Gastrocnemius medialis (tissue), 4 donors: ENCODE results near the gene ZCCHC17.

Experiments
- POLR2A ChIP-seq, 2 donors: fragments of 450-650 bp; IDR thresholded peaks; one replicate each; pipeline ENCODE4 v1.6.1; 2017; ENCODE audit warnings: antibody characterized with exemption in 2 of 2, mild to moderate bottlenecking in 2 of 2, moderate library complexity in 2 of 2
- TF ChIP-seq, protein P1 (sequence below), 5 experiments: fragments of 450-650 bp in 3 of 5; fragments of 200-600 bp in 2 of 5; sonication (generic) in 2 of 5; IDR thresholded peaks in 4 of 5; conservative IDR thresholded peaks in 1 of 5; 1 replicate in 4 of 5; 2 replicates in 1 of 5; pipeline ENCODE4 v1.5.1; 2016 to 2019; ENCODE audit warnings: antibody characterized with exemption in 5 of 5, mild to moderate bottlenecking in 3 of 5, moderate library complexity in 3 of 5

DNA sequence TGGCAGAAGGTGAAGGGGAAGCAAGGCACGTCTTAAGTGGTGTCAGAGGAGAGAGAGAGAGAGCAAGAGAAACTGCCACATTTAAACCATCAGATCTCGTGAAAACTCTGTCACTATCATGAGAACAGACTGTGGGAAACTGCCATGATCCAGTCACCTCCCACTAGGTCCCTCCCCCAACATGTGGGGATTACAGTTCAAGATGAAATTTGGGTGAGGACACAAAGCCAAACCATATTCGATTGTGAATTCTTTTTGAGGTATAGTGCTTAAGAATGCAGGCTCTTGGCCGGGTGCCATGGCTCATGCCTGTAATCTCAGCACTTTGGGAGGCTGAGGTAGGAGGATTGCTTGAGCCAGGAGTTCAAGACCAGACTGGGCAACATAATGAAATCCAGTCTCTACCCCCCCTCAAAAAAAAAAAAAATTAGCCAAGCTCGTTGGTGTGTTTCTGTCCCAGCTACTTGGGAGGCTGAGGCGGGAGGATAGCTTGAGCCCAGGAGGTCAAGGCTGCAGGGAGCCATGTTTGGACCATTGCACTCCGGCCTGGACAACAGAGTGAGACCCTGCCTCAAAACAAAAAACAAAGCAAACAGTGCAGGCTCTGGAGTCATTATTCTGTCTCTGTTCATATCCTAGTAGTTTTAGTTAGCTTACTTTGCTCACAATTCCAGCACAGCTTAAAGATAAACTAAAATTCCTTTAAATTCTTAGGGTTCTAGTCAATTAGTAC, 6.0 kb downstream of the ZCCHC17 start:
- TF ChIP-seq, protein P1, sequence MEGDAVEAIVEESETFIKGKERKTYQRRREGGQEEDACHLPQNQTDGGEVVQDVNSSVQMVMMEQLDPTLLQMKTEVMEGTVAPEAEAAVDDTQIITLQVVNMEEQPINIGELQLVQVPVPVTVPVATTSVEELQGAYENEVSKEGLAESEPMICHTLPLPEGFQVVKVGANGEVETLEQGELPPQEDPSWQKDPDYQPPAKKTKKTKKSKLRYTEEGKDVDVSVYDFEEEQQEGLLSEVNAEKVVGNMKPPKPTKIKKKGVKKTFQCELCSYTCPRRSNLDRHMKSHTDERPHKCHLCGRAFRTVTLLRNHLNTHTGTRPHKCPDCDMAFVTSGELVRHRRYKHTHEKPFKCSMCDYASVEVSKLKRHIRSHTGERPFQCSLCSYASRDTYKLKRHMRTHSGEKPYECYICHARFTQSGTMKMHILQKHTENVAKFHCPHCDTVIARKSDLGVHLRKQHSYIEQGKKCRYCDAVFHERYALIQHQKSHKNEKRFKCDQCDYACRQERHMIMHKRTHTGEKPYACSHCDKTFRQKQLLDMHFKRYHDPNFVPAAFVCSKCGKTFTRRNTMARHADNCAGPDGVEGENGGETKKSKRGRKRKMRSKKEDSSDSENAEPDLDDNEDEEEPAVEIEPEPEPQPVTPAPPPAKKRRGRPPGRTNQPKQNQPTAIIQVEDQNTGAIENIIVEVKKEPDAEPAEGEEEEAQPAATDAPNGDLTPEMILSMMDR (IDR thresholded peaks at IDR 0.05 in 4 of 5, conservative IDR thresholded peaks at IDR 0.05 in 1 of 5): no peak
- no peak for TF ChIP-seq POLR2A (IDR thresholded peaks at IDR 0.05)
